RWPE2 (cell line): ENCODE results near the gene FOSL2.
A peak's percentile ranks its signal among the peaks of the same experiment; 100 is the strongest.

Experiments
- ATAC-seq: fragments of 200-7000 bp; cut with Tn5 transposase; 3 replicates; pipeline ENCODE4 v1.9.1; 2021; ENCODE audit warnings: low read depth
- DNase-seq: peaks from one replicate; pipeline ENCODE4 v3.0.0-alpha.2; 2020; ENCODE audit warnings: low spot score
- H3K27ac ChIP-seq: fragments of 450-650 bp; 2 replicates; pipeline ENCODE4 v1.5.1; 2017; ENCODE audit warnings: mild to moderate bottlenecking; ENCODE audit not compliant: poor library complexity, severe bottlenecking
- H3K27me3 ChIP-seq: fragments of 250-450 bp; sonication (Bioruptor Pico); 2 replicates; pipeline ENCODE4 v1.5.1; 2021; ENCODE audit warnings: mild to moderate bottlenecking, moderate library complexity; ENCODE audit not compliant: insufficient read depth, poor library complexity, severe bottlenecking
- H3K36me3 ChIP-seq: fragments of 250-450 bp; sonication (Bioruptor Pico); 2 replicates; pipeline ENCODE4 v1.5.1; 2020; ENCODE audit warnings: low read depth, mild to moderate bottlenecking, moderate library complexity
- H3K4me1 ChIP-seq: fragments of 250-450 bp; sonication (Bioruptor Pico); 2 replicates; pipeline ENCODE4 v1.5.1; 2021; ENCODE audit warnings: mild to moderate bottlenecking, moderate library complexity; ENCODE audit not compliant: insufficient read depth, poor library complexity, severe bottlenecking
- H3K4me3 ChIP-seq: fragments of 250-450 bp; sonication (Bioruptor Pico); 2 replicates; pipeline ENCODE4 v1.5.1; 2021; ENCODE audit warnings: mild to moderate bottlenecking, moderate library complexity; ENCODE audit not compliant: severe bottlenecking
- H3K9me3 ChIP-seq: fragments of 250-450 bp; sonication (Bioruptor Pico); 2 replicates; pipeline ENCODE4 v1.5.1; 2021; ENCODE audit warnings: mild to moderate bottlenecking, moderate library complexity; ENCODE audit not compliant: severe bottlenecking
- CTCF ChIP-seq: fragments of 450-650 bp; IDR thresholded peaks from one replicate; pipeline ENCODE4 v1.5.1; 2017; ENCODE audit warnings: mild to moderate bottlenecking, moderate library complexity; ENCODE audit not compliant: poor library complexity, severe bottlenecking

Gene FOSL2

GRCh38 chr2:28397043-28397381 is 4.4 kb downstream of the FOSL2 start:
- DNase-seq, result no peak
- H3K4me3 ChIP-seq, result peak overlapping the region; percentile 83
- H3K27ac ChIP-seq, result peak overlapping the region; percentile 94
- H3K9me3 ChIP-seq, result no peaks in the 10 kb centered on the region
- TF ChIP-seq CTCF, result peak; percentile 58
- peaks cover 36% of the 10 kb centered on the region for H3K4me1 ChIP-seq
- no peaks in the 10 kb centered on the region for H3K27me3 ChIP-seq
- no peak for ATAC-seq
- peaks cover 79% of the 10 kb centered on the region for H3K36me3 ChIP-seq

GRCh38 chr2:28398101-28398834 is 5.6 kb downstream of the FOSL2 start:
- Histone ChIP-seq H3K27me3 (no peaks in the 10 kb centered on the region), H3K9me3 (no peaks in the 10 kb centered on the region), H3K4me3 (no peak overlapping the region), H3K36me3 (peaks cover 91% of the 10 kb centered on the region), H3K4me1 (peaks cover 47% of the 10 kb centered on the region), H3K27ac (peak overlapping the region; percentile 94)
- TF ChIP-seq CTCF, result no peak
- DNase-seq (no peak), ATAC-seq (no peak)

GRCh38 chr2:28399289-28399688 is 6.6 kb downstream of the FOSL2 start:
- no peak overlapping the region for H3K4me3 ChIP-seq
- H3K27me3 ChIP-seq, result no peaks in the 10 kb centered on the region
- ATAC-seq, result no peak
- TF ChIP-seq CTCF, result no peak
- peak overlapping the region; percentile 94 for H3K27ac ChIP-seq
- DNase-seq, result no peak
- H3K9me3 ChIP-seq, result no peaks in the 10 kb centered on the region
- H3K4me1 ChIP-seq, result peaks cover 47% of the 10 kb centered on the region
- peaks cover 100% of the 10 kb centered on the region for H3K36me3 ChIP-seq

GRCh38 chr2:28399956-28400355 is 7.3 kb downstream of the FOSL2 start:
- Histone ChIP-seq H3K27me3 (no peaks in the 10 kb centered on the region), H3K9me3 (no peaks in the 10 kb centered on the region), H3K27ac (peak overlapping the region; percentile 94), H3K36me3 (peaks cover 100% of the 10 kb centered on the region), H3K4me3 (no peak overlapping the region), H3K4me1 (peaks cover 47% of the 10 kb centered on the region)
- ATAC-seq, result no peak
- no peak for DNase-seq
- no peak for TF ChIP-seq CTCF

GRCh38 chr2:28400419-28400818 is 7.8 kb downstream of the FOSL2 start:
- ATAC-seq, result no peak
- DNase-seq, result no peak
- no peaks in the 10 kb centered on the region for H3K9me3 ChIP-seq
- TF ChIP-seq CTCF, result no peak
- no peaks in the 10 kb centered on the region for H3K27me3 ChIP-seq
- H3K27ac ChIP-seq, result peak overlapping the region; percentile 94
- no peak overlapping the region for H3K4me3 ChIP-seq
- peaks cover 47% of the 10 kb centered on the region for H3K4me1 ChIP-seq
- peaks cover 100% of the 10 kb centered on the region for H3K36me3 ChIP-seq
